Stomach (tissue), 9 donors: ENCODE measurements around the gene PRRG4. TPM values are rescaled to one million over a fixed set of nuclear protein-coding genes. Genes with fewer than 3 reads are reported as not detected.

Experiments used
- DNase-seq, 2 donors: peaks; one replicate each; pipeline versions ENCODE4 v3.0.0 to v3.0.0-alpha.2; 2013 to 2019
- H3K27ac ChIP-seq, 5 donors: fragments of 200-600 bp in 4 of 5; sonication (generic) in 4 of 5; one replicate each; pipeline ENCODE4 v1.5.1; 2013 to 2019; ENCODE audit warnings: mild to moderate bottlenecking in 1 of 5, moderate library complexity in 1 of 5
- H3K27me3 ChIP-seq, 3 donors: fragments of 200-600 bp; sonication (generic); one replicate each; pipeline ENCODE4 v1.5.1; 2017 to 2019; ENCODE audit warnings: mixed run types in 1 of 3
- H3K36me3 ChIP-seq, 4 donors: fragments of 200-600 bp; sonication (generic); 1 replicate in 3 of 4; 2 replicates in 1 of 4; pipeline ENCODE4 v1.5.1; 2016 to 2019
- H3K4me1 ChIP-seq, 4 donors: fragments of 200-600 bp; sonication (generic); one replicate each; pipeline ENCODE4 v1.5.1; 2016 to 2019
- H3K4me3 ChIP-seq, 4 donors: fragments of 200-600 bp; sonication (generic) in 3 of 4; one replicate each; pipeline ENCODE4 v1.5.1; 2016 to 2019; ENCODE audit warnings: mild to moderate bottlenecking in 1 of 4
- H3K9me3 ChIP-seq, 4 donors: fragments of 200-600 bp; sonication (generic); one replicate each; pipeline ENCODE4 v1.5.1; 2016 to 2019
- CTCF ChIP-seq, 7 experiments: fragments of 450-650 bp in 4 of 7; fragments of 200-600 bp in 3 of 7; sonication (generic) in 3 of 7; IDR thresholded peaks; one replicate each; pipeline ENCODE4 v1.5.1; 2016 to 2019; ENCODE audit warnings: antibody characterized with exemption in 7 of 7, control low read depth in 2 of 7, mild to moderate bottlenecking in 1 of 7
- EP300 ChIP-seq: sonication (generic); formaldehyde crosslinking; IDR thresholded peaks from one replicate; pipeline ENCODE4 v1.6.1; 2017; ENCODE audit warnings: antibody characterized with exemption
- POLR2A ChIP-seq, 4 donors: fragments of 450-650 bp; IDR thresholded peaks; one replicate each; pipeline ENCODE4 v1.6.1; 2016; ENCODE audit warnings: antibody characterized with exemption in 4 of 4, control low read depth in 2 of 4, mild to moderate bottlenecking in 1 of 4, moderate library complexity in 1 of 4
- POLR2AphosphoS5 ChIP-seq, 3 donors: sonication (generic); formaldehyde crosslinking; IDR thresholded peaks; one replicate each; pipeline ENCODE4 v1.6.1; 2016; ENCODE audit warnings: antibody characterized with exemption in 3 of 3
- WGBS, 5 donors: extraction: QIAGEN DNeasy Blood & Tissue Kit in 3 of 5; methylation state at CpG; one replicate each; pipeline versions ENCODE4 v1.1.5 to v1.1.7; 2013 to 2018; 5-methylcytosine and 5-hydroxymethylcytosine counted together
- intact Hi-C: fragments of 100-400 bp; cut with DNase I; formaldehyde crosslinking; loops from one replicate; pipeline ENCODE4 v1.15.1; 2023; ENCODE audit warnings: low total_unique reads
- polyA plus RNA-seq, 3 donors: library from polyadenylated mRNA; stranded (reverse); fragments of 200-250 nt; gene quantifications; one replicate each; pipeline ENCODE4 v1.2.3, GENCODE V29; 2013
- total RNA-seq, 5 donors: library from RNA; depleted of rRNA; stranded (reverse); fragments of >200 nt; gene quantifications; one replicate each; pipeline versions ENCODE4 v1.1.0 to v1.2.3, GENCODE V29; 2014 to 2016
- donor health status: healthy with polysubstance abuse.
- donor health status: Bipolar disorder and iron deficiency.
- donor health status: healthy.

The PRRG4 gene
- total and polyA plus RNA-seq, 8 donors = under 0.01 to 9.0 (median 4.3) TPM

GRCh38 chr11:32786811-32787210 is 42.9 kb upstream of the PRRG4 start:
- DNase-seq = no peak
- TF ChIP-seq EP300 (no peak), CTCF (IDR thresholded peaks at IDR 0.05) (no peak), POLR2AphosphoS5 (IDR thresholded peaks at IDR 0.05) (no peak), POLR2A (IDR thresholded peaks at IDR 0.05) (no peak)
- H3K4me1 ChIP-seq = no peaks in the 10 kb centered on the region
- intact Hi-C loops = no loop called here
- H3K27me3 ChIP-seq = peaks cover 0 to 5% (median 0%) of the 10 kb centered on the region in 3 donors
- H3K9me3 ChIP-seq = no peaks in the 10 kb centered on the region
- no peaks in the 10 kb centered on the region for H3K36me3 ChIP-seq
- H3K27ac ChIP-seq = no peak overlapping the region
- no peak overlapping the region for H3K4me3 ChIP-seq

GRCh38 chr11:32790916-32791315 is 38.8 kb upstream of the PRRG4 start:
- DNase-seq = no peak
- TF ChIP-seq POLR2A (IDR thresholded peaks at IDR 0.05) = no peak
- no peak for TF ChIP-seq POLR2AphosphoS5 (IDR thresholded peaks at IDR 0.05)
- TF ChIP-seq CTCF (IDR thresholded peaks at IDR 0.05) = no peak
- TF ChIP-seq EP300 = no peak
- Histone ChIP-seq H3K4me3 (no peak overlapping the region), H3K27ac (no peak overlapping the region), H3K4me1 (peaks cover 0 to 10% (median 0%) of the 10 kb centered on the region in 4 donors), H3K9me3 (no peaks in the 10 kb centered on the region), H3K36me3 (no peaks in the 10 kb centered on the region), H3K27me3 (peaks cover 0 to 10% (median 0%) of the 10 kb centered on the region in 3 donors)
- intact Hi-C loops = no loop called here
- 38 to 55% (median 44%) methylated on average over 1 of the region's 1 CpG for WGBS, 5 donors

GRCh38 chr11:32792111-32792947 is 37.4 kb upstream of the PRRG4 start:
- 26 to 34% (median 32%) methylated on average over 6 of the region's 6 CpGs for WGBS, 5 donors
- Histone ChIP-seq H3K9me3 (no peaks in the 10 kb centered on the region), H3K4me3 (peak overlapping the region in 2 of 4 donors; percentile 21 to 22), H3K4me1 (peaks cover 0 to 10% (median 0%) of the 10 kb centered on the region in 4 donors), H3K27ac (no peak overlapping the region), H3K27me3 (peaks cover 0 to 10% (median 0%) of the 10 kb centered on the region in 3 donors), H3K36me3 (no peaks in the 10 kb centered on the region)
- no peak for TF ChIP-seq EP300
- no peak for TF ChIP-seq POLR2AphosphoS5 (IDR thresholded peaks at IDR 0.05)
- TF ChIP-seq POLR2A (IDR thresholded peaks at IDR 0.05) = no peak
- TF ChIP-seq CTCF (IDR thresholded peaks at IDR 0.05) = no peak
- intact Hi-C loops = no loop called here
- no peak for DNase-seq

GRCh38 chr11:32792948-32793475 is 36.7 kb upstream of the PRRG4 start:
- TF ChIP-seq CTCF (IDR thresholded peaks at IDR 0.05) (peak in 5 of 7 experiments; percentile 21 to 62 (median 54)), POLR2AphosphoS5 (IDR thresholded peaks at IDR 0.05) (no peak)
- Histone ChIP-seq H3K4me1 (peaks cover 0 to 10% (median 0%) of the 10 kb centered on the region in 4 donors), H3K27ac (no peak overlapping the region), H3K4me3 (peak overlapping the region in 2 of 4 donors; percentile 21 to 22), H3K27me3 (peaks cover 0 to 10% (median 0%) of the 10 kb centered on the region in 3 donors), H3K36me3 (no peaks in the 10 kb centered on the region), H3K9me3 (no peaks in the 10 kb centered on the region)
- peak; percentile 69 to 81 for DNase-seq
- intact Hi-C loops = no loop called here
- WGBS, 5 donors = 17 to 19% (median 18%) methylated on average over 13 of the region's 13 CpGs
